HG03342 (cell line): Measurements from ENCODE around the gene CREB3L1.
A peak's percentile ranks its signal among the peaks of the same experiment; 100 is the strongest.

ENCODE experiments used
- ATAC-seq: cut with Tn5 transposase; IDR thresholded peaks from one replicate; pipeline ENCODE4 v1.9.1; 2021; ENCODE audit warnings: mild to moderate bottlenecking, moderate library complexity; ENCODE audit not compliant: unreplicated experiment

CREB3L1 gene

DNA sequence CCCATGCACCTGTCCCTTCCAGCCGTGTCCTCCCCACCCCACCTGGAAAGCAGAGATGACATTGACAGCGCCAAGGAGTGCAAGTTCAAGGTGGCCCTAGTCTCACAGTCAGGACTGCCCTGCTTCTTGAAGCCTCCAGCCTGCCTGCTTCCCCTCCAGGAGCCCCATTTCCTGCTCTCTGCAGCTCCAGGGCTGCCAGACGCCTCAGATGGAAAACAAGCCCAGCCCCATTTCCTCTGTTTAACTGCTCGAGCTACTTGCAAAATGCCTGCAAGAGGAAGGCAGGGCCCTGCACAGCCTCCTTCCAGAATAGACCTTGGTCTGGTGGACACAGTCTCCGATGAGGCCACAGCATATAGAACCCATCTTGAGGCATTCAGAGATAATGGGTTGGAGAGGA lies 64.8 kb downstream of the CREB3L1 start:
- no peak for ATAC-seq

DNA sequence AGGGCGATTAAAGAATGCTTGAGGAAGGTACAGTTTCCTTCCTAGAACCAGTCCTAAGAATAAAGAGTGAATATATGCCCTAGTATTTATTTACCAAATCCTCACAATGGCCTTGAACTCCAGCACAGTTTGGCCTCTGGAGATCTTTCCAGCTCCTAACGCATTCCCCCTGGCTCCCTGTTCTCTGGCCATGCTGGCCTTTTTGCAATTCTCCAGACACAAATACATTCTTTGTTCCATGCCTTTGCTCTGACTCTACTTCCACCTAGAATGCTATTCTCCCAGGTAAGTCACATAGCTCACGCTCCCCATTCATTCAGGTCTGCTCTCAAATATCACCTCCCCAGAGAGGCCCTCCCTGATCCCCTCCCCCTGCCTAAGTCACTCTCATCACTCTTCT lies 66.1 kb downstream of the CREB3L1 start:
- no peak for ATAC-seq

DNA sequence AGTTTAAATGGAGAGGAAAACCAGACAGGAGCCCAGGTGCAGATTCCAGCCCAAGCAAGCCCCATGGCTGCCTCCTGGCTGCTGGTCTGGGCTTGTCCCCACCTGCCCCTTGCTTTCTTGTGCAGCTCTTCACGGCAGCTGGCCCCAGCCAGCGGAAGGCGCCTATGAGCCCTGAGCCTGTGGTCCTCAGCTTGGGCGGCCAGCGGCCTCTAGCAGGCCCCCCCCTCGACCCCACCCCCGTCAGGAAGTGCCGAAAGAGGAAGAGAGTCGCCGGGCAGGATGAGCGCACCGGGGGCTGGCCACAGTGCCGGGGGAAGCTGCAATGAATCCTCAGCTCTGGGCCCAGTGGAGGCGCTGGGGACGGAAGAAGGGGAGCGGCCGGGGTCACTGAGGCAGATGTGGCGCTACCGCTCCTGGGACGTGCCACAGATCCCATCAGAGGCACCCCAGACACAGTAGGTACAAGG lies 67.7 kb downstream of the CREB3L1 start:
- no peak for ATAC-seq

DNA sequence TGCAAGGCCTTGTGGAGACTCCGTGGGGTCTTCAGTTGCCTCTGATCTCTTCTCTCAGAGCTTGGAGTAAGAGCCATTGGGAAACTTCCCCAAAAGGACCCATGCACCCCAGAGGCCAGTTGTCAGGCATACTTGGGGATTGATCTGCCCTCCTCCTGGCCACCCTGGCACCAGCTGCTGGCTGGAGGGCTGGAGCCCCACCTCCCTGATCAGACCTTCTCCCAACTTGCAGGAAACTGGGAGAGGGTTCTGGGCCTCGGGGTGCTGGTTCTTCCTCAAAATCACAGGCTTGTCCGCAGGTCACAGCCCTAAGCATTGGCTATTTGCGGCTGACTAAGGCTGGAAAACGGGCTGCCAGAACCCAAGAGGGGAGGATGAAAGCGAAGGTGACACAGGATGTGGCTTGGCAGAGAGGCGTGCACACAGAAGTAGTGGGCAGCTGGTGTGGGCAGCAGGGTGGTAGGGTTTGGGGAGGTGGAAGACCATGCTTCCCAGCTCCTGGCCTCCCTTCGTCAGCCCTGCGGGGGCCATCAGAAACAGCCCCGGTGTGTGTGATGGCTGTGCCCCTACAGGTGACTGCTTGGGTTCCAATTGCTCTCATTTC lies 68.5 kb downstream of the CREB3L1 start:
- ATAC-seq: no peak

DNA sequence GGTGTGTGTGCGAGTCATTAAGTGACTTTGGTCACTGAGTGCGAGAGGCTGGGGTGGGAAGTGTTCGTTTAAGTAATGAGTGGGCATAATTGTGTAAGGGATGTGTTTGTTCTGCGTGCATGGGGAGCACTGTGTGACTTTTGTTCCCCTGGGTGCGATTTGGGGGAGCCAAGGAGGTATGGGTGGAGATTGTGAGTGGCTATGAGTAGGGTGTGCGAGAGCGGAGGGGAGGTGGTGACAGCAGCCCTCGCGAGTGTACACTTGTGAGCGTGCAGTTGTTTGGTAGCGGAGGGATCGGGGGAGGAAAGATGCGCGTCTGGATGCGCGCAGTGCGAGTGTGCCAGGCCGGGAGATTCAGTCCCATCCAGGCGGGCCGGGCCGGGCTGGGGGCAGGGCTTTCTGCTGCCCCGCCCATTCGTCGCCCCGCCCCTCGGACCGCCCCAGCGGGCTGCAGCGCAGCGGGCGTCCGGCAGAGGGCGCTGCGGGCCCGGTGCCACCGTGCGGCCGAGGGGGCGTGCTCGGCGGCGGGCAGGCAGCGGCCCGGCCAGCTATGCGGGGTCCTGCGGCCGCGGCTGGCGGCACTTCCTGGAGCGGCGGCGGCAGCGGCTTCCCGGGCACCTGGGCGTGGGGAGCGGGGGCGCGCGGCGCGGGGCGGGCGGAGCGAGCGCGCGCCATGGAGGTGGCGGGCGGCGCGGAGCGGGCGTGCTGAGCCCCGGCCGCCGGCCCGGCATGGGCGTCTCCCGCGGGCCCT lies 69.6 kb downstream of the CREB3L1 start, which contains the start of gene DGKZ:
Gene DGKZ (plus strand): TSS at position 578 of the 751 bp plus-strand sequence. CDS start 197 bp downstream, outside the sequence.
- ATAC-seq: peak; percentile 69

DNA sequence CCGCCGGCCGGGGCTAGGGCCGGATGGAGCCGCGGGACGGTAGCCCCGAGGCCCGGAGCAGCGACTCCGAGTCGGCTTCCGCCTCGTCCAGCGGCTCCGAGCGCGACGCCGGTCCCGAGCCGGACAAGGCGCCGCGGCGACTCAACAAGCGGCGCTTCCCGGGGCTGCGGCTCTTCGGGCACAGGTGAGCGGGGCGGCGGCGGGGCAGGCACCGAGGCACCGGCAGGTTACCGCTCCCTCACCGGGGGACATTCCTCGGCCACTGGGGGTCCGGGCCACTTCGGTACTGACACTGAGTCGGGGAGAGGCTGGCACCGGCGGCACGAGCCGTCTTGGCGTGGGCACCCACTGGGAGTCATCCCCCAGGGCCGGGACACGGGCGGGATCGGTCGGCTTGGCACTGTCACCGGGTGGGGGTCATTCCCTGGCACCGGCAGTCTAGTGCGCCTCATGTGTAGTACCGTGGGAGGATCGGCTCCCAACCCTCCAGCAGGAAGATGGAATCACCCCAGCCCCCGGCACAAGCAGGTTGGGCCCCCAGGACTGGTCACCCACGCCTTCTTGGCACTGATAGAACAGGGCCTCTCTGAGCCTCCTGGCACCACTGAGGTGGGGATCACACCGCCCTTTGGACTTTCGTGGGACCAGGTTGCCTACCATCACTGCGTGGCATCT lies 70.3 kb downstream of the CREB3L1 start:
- no peak for ATAC-seq

DNA sequence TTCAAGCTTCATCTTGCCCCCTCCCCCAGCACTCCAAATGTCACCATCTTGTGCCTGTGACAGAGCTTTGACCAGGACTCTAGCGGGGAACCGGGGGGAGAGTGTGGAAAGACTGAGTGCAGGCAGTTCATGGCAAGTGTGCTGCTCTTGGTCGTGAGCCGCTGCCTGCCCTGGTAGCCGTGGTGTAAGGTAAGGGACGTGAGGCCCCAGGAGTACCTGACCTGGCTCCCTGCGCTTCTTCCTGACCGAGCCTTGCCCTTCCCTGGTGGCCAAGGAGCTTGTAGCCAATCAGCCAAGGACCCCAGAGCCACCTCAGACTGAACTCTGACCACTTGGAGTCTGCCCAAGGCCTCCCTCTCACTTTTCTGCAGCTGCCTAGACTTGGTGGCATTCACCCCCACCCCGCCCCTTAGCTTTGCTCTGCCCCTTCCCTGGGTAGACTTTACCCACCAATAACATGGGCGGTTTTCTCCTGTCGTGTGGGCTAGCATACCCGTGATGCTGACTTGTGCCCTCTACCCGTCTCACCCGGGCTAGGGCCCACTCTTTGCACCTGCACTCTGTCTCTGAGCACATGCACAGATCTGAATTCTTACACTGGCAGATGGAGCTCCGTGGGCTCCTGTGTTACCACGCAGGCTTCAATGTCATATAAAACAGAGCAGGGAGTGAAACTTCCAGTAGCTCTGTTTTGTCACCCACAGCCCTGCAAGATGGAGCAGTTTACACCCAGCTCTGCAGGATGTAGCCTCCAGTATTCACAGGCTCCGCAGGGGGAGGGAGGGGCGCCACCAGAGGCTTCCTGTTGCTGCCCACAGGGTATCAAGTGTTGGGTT lies 71.3 kb downstream of the CREB3L1 start:
- no peak for ATAC-seq

DNA sequence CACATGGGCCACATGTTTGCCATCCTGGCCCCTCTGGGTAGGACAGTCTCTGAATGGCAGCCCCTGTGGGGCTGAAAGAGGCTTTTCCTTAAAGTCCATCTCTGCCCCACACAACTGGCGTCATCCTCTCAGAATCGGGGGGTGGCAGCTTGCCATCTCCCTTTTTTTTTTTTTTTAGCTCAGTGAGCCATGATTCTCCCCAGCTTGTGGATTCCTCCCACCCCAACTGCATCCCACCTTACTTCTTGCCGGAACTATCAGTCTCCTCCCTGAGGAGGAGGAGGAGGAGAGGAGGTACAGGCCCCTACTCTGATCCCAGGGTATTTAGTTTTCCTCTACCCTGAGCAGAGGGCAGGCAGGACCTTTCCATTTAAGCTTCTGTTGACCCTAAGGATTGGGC lies 73.2 kb downstream of the CREB3L1 start:
- ATAC-seq: no peak

DNA sequence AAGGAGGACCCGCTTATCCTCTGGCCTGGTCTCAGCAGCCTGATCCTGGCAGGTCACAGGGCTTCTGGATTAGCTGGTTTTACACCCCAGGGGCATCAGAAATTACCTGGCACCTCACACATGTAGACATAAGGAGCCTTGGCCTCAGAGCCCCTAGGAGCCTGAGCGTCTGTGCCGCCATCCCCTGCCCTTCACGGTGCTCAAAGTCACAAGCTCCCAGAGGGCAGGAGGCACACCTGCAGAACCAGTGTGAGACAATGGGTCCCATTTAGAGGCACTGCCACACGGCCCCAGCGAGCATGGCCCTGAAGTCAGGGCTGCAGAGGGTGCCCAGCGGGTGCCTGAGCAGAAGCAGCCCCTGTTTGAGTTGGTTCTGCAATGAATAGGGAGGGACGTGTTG lies 73.7 kb downstream of the CREB3L1 start:
- no peak for ATAC-seq

DNA sequence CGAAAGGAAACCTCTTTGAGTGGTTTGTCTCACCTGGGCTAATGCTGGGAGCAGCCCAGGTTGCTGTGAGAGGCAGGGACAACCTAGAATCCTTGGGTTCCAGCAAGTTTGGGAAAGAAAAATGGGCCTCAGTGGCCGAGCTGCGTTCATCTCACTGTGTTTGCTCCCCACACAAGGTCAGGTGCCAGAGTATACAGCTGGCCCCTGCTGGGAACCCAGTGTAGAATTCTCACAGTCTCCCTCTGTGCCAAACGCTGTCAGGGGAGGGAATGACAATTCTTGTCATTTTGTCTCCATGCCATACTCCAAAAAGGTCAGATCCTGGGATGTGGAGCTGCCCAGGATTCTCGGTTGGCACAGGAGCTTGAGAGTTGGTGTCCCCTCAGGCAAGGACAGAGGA lies 74.1 kb downstream of the CREB3L1 start:
- ATAC-seq: no peak

DNA sequence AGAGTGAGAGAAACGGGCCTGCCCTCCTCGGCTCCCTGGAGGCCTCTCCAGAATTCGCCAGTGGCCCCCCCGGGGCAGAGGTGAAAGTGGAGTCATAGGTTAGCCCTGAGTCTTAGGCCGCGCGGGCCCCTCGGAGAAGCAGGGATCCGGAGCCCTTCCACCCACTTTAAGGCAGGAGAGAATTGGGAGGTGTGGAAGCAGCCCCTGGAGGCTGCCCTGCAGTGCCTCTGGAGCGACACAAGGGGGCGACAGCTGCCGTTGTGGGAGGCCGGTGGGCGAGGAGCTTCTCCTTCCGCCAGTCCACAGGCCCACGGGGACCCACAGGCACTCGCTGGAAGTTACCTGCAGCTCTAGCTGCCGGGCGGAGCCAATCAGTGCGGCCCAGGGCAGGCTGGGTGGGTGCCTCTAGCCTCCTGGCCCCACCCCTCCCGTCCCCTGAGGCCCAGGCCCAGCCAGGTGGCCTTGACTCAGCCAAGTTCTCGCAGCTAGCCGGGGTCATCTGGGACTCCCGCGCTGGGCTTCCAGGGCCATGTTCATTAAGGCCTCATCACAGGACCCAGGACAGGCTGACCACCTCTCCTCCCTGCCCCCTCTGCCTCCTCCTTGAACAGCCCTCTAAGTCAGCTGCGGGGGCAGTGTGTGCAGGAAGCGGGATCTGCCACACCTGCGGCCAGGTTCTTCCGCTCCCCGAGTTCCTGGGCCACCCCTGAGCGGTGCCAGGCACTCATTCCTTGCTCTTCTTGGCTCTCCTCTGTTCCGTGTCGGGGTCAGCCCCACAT lies 74.8 kb downstream of the CREB3L1 start:
- no peak for ATAC-seq

DNA sequence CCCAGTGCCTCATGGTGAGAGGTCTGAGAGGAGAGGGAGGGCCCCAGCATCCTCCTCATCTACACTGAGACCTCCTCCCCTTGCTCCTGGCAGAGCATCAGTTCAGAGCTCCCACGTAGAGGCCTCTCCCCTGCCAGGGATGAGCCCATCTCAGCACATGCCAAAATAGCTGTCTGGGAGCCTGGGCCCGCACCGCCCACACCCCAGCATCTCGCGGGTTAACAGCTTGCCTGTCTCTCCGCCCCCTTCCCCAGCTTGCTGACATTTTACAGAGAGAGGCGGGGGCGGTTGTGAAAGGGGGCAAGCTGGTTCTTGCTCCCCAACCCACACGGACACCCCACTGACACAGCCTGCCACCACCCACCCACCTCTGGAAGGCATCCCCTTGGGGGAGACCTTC lies 76.2 kb downstream of the CREB3L1 start:
- no peak for ATAC-seq

DNA sequence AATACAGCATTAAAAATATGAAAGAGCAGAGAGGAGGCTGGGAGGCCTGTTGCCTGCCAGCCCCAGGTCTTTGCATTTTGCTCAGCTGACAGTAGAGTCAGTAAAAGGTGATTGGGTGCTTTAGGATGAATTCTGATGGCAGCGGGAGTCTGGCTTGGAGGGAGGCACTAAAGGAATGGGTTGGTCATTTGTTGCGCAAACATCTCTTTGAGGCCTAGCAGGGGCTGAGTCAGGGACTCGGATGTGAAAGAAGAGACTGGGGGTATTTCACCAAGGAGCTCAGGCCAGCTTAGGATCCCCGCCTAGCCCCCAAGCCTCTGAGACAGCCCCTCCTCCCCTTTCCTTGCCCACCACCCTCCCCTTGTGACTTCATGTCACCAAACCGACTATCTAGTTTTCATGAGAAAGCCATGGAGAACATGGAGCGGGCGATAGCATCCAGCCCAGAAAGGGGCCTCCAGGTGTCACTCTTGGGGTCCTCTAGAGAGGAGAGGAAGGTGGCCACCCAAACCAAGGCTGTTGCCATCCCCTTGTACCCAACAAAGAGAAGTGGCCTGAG lies 79.5 kb downstream of the CREB3L1 start:
- no peak for ATAC-seq

DNA sequence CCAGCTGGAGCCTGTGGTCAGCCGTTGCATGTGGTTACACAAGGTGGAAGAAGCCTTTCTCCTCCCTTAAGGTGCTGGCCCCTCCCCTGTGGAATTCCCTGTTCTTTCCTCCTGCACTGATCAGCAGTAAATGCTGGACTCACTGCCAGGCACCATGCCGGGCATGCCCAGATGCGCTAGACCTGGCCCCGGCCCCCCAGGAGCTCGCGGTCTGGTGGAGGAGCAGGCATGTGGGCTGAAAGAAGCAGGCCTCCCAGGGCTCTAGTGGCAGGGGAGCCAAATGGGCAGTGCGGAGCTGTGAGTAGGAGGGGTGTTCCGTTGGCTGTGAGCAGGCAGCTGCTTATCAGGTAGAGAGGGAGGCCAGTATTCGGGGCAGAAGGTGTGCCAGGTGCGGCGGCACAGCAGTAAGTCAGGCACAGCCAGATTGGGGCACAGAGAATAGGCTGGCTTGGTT lies 80.0 kb downstream of the CREB3L1 start:
- no peak for ATAC-seq

DNA sequence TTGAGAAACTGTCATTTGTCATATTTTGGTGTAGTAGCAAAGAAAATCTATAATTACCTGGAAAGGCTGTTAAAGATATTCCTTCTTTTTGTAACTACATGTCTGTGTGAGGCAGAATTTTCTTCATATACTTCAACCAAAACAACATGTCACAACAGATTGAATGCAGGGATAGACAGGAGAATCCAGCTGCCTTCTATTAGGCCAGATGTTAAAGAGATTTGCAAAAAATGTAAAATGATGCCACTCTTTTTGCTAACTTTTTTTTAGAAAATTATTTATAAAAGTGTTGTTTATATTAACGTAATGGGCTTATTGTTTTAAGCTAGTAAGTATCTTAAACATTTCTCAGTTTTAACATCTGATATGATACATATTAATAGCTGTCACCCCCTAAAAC lies 82.5 kb downstream of the CREB3L1 start:
- no peak for ATAC-seq

DNA sequence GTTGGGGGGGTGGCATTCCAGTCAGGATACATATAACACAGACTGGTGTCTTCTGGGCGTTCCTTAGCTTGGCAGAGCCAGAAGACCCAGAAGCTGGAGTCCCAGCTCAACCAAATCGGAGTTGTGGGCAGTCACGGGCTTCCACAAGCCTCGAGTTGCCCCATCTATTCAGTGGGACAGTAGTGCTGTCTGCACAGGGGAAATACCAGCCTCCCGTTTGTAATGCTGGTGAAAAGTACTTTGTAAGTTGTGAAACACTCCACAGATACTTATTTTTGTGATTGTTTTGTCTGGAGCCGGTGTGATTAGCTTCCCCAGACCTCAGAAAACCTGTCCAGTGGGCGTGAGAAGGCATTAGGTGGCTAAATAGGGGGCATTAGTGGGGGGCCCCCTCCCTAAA lies 83.4 kb downstream of the CREB3L1 start:
- no peak for ATAC-seq

DNA sequence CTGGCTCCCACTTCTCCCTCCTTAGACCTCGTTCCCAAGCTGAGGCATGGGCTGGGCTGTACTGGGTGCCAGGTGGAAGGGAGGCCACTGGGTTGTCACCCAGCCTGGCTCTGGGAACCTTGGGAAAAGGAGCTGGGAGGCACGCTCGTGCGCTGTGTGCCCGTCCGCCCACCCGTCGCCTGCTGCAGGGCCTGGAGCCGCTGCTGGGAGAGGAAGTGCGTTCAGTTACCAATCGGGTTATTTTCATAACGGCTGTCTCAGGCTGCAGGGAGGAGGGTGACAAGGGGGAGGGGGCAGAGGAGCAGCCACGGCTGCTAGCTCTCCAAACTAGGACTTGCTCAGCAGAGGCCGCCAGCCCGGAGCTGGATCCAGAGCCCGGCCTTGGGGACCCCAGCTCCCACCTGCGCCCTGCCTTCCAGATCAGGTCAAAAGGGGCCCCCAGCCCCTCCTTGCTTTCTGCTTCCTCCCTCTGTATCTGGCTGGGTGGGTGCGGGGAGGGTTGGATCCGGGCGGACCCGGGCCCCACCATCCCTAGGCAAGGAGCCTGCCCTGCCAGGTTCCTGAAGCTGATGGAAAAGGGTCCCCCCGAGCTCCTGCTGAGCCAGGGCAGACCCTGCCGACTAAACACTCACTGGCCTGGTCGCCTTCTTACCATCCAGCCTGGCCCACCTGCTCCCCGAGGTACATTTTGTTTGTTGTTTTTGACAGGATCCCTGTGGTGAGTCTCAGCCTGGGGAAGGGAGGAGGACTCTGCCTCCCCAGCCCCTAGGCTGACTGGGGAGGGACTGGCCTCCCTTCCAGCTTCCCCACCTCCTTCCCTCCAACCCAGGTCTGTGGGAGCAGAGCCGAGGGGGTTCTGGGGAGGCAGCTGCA lies 84.1 kb downstream of the CREB3L1 start:
- ATAC-seq: peak; percentile 90

DNA sequence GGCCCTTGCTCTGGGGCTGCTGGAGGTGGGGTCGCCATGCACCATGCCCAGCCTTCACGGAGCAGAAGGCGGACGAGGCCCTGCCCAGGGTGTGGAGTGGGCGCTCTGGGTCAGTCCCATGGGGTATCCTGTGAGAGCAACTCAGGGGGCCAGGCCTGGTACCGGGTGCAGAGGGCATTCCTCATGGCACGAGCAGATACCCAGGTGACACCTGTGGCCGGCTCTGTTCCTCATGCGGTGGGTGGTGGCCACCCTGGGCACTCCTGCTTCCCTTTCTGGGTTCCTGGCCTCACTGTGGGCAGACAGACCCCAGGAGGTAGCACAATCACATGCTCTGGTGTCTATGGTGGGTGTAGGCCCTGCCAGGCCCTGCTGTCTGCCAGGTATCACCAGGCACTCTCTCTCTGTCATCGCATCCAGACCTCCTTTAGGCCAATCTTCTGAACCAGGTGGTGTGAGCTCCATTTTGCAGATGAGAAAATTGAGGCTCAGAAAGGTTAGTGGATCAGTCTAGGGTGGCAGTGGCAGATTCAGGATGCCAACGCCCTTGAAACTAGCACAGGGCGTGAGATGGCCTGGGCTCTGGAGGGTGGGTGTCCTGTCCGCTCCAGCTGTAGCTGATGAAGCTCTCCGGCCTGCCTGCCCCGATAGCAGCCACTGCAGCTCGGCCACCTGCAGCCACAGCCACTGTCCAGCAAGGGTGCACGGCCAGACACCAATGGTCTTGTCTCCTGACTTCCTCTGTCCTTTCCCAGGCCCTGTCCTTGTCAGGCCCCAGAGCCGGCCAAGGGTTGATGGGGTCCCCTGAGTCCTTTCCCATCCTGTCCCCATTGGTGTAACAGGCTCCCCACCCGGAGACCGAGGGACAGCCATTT lies 84.9 kb downstream of the CREB3L1 start:
- no peak for ATAC-seq
